SK-N-SH (cell line): ENCODE measurements around the gene PHF12. TPM values are rescaled to one million over a fixed set of nuclear protein-coding genes. Genes with fewer than 3 reads are reported as not detected.

ENCODE experiments used
- CTCF ChIA-PET: fragments of 300-600, 350-600 bp; formaldehyde crosslinking; extraction: SDS; loops from one replicate; lab custom pipeline; 2021; lab: Yijun Ruan, JAX
- POLR2A ChIA-PET: fragments of 350-600 bp; sonication (Branson Sonifier 250); formaldehyde crosslinking; extraction: SDS; loops from one replicate; lab custom pipeline; 2020; ENCODE audit warnings: antibody characterized with exemption, inconsistent platforms; lab: Yijun Ruan, JAX
- DNase-seq: peaks from one replicate; pipeline ENCODE4 v3.0.0; 2012
- H2AFZ ChIP-seq: fragments of 200-600 bp; sonication (generic); 2 replicates; pipeline ENCODE4 v1.8.1; 2016; ENCODE audit warnings: antibody characterized with exemption, mild to moderate bottlenecking, low read depth
- H3F3A ChIP-seq: fragments of 200-600 bp; sonication (generic); replicated peaks from 2 replicates; pipeline ENCODE3; 2016; ENCODE audit warnings: antibody characterized with exemption, mild to moderate bottlenecking; ENCODE audit not compliant: insufficient read depth
- H3K27ac ChIP-seq, 2 experiments: fragments of 200-500 bp in 1 of 2; fragments of 200-600 bp in 1 of 2; sonication (Bioruptor generic) in 1 of 2; sonication (generic), shearing (Covaris generic) in 1 of 2; 2 replicates each; pipeline versions ENCODE4 v1.5.1 to v1.6.1; 2014 to 2016; ENCODE audit warnings: low read depth in 2 of 2, inconsistent platforms in 1 of 2, low read length in 1 of 2, mild to moderate bottlenecking in 1 of 2, mixed read lengths in 1 of 2
- H3K27me3 ChIP-seq: fragments of 200-600 bp; sonication (generic), shearing (Covaris generic); 2 replicates; pipeline ENCODE4 v1.6.1; 2016; ENCODE audit warnings: mixed run types; ENCODE audit not compliant: insufficient read depth
- H3K36me3 ChIP-seq, 2 experiments: fragments of 200-500 bp in 1 of 2; fragments of 200-600 bp in 1 of 2; sonication (Bioruptor generic) in 1 of 2; sonication (generic) in 1 of 2; replicated peaks in 1 of 2; 2 replicates each; pipeline versions ENCODE3 to v1.5.1; 2014 to 2016; ENCODE audit warnings: low read length in 1 of 2, mild to moderate bottlenecking in 1 of 2; ENCODE audit not compliant: insufficient read depth in 2 of 2, control insufficient read depth in 1 of 2
- H3K4me1 ChIP-seq, 2 experiments: fragments of 200-500 bp in 1 of 2; fragments of 200-600 bp in 1 of 2; sonication (Bioruptor generic) in 1 of 2; sonication (generic), shearing (Covaris generic) in 1 of 2; 2 replicates each; pipeline versions ENCODE4 v1.5.1 to v1.6.1; 2014 to 2016; ENCODE audit warnings: low read depth in 1 of 2, low read length in 1 of 2, mixed run types in 1 of 2; ENCODE audit not compliant: insufficient read depth in 2 of 2, control insufficient read depth in 1 of 2
- H3K4me2 ChIP-seq: fragments of 200-600 bp; sonication (generic), shearing (Covaris generic); 2 replicates; pipeline ENCODE4 v1.6.1; 2017; ENCODE audit warnings: mixed run types
- H3K4me3 ChIP-seq, 2 experiments: fragments of 200-500 bp in 1 of 2; fragments of 200-600 bp in 1 of 2; sonication (Bioruptor generic) in 1 of 2; sonication (generic), shearing (Covaris generic) in 1 of 2; 2 replicates each; pipeline versions ENCODE4 v1.5.1 to v1.8.1; 2014 to 2016; ENCODE audit warnings: low read depth in 2 of 2, inconsistent platforms in 1 of 2, low read length in 1 of 2, mild to moderate bottlenecking in 1 of 2, mixed read lengths in 1 of 2, moderate library complexity in 1 of 2
- H3K79me2 ChIP-seq: fragments of 200-600 bp; sonication (generic); 2 replicates; pipeline ENCODE4 v1.8.1; 2017; ENCODE audit warnings: mild to moderate bottlenecking; ENCODE audit not compliant: insufficient read depth
- H3K9ac ChIP-seq: fragments of 200-600 bp; sonication (generic); 2 replicates; pipeline ENCODE4 v1.6.1; 2017; ENCODE audit warnings: mixed run types
- H3K9me2 ChIP-seq: fragments of 200-600 bp; sonication (generic); 2 replicates; pipeline ENCODE4 v1.6.1; 2017; ENCODE audit warnings: mixed run types
- H3K9me3 ChIP-seq: fragments of 200-600 bp; sonication (generic); 2 replicates; pipeline ENCODE4 v1.6.1; 2017; ENCODE audit warnings: mixed run types, mild to moderate bottlenecking, moderate library complexity
- H4K20me1 ChIP-seq: fragments of 200-600 bp; sonication (generic); 2 replicates; pipeline ENCODE4 v1.6.1; 2017; ENCODE audit warnings: mild to moderate bottlenecking, mixed run types; ENCODE audit not compliant: insufficient read depth
- CTCF ChIP-seq: fragments of 200-600 bp; sonication (generic); IDR thresholded peaks from 2 replicates; pipeline ENCODE4 v1.6.1; 2017; ENCODE audit warnings: antibody characterized with exemption, mild to moderate bottlenecking, moderate library complexity
- ELF1 ChIP-seq: IDR thresholded peaks from 2 replicates; pipeline ENCODE4 v1.4.0; 2012
- FOXJ3 ChIP-seq: sonication (generic); formaldehyde crosslinking; IDR thresholded peaks from 2 replicates; pipeline ENCODE4 v1.5.1; 2020; ENCODE audit warnings: mild to moderate bottlenecking, missing genetic modification reagents
- FOXM1 ChIP-seq: IDR thresholded peaks from 2 replicates; pipeline ENCODE4 v1.4.0; 2012; ENCODE audit warnings: low read depth, mild to moderate bottlenecking
- NFIC ChIP-seq: IDR thresholded peaks from 2 replicates; pipeline ENCODE4 v1.4.0; 2012; ENCODE audit warnings: borderline replicate concordance
- NRF1 ChIP-seq: IDR thresholded peaks from 2 replicates; pipeline ENCODE4 v1.6.1; 2012; ENCODE audit warnings: low read depth, mild to moderate bottlenecking, low read length
- PBX3 ChIP-seq: IDR thresholded peaks from 2 replicates; pipeline ENCODE4; 2012
- RFX5 ChIP-seq: IDR thresholded peaks from 2 replicates; pipeline ENCODE4 v1.6.1; 2012; ENCODE audit warnings: mild to moderate bottlenecking, improper control_type of control experiment, low read length
- RXRA ChIP-seq: IDR thresholded peaks from 2 replicates; pipeline ENCODE4 v1.4.0; 2012; ENCODE audit warnings: low read depth, mild to moderate bottlenecking, borderline replicate concordance
- ZBTB33 ChIP-seq: IDR thresholded peaks from 2 replicates; pipeline ENCODE4 v1.4.0; 2012; ENCODE audit warnings: low read depth, borderline replicate concordance
- WGBS: methylation state at CpG from one replicate; pipeline ENCODE4 v1.1.6; 2017; ENCODE audit warnings: low lambda C conversion rate; 5-methylcytosine and 5-hydroxymethylcytosine counted together
- polyA plus RNA-seq, 3 experiments: library from polyadenylated mRNA; depleted of rRNA; stranded (reverse); fragments of >200 nt; gene quantifications; 2 replicates each; pipeline ENCODE4 v1.2.3, GENCODE V29; 2012

Gene PHF12
- polyA plus RNA-seq, 1 of the 3 experiments (the other 2 are of a cell fraction): 24.0 TPM

GRCh38 chr17:28970879-28971278, 19.6 kb upstream of the PHF12 start:
- Histone ChIP-seq H3K9me3 (no peaks in the 10 kb centered on the region), H3K4me3 (no peak overlapping the region), H2AFZ (no peak overlapping the region), H3F3A (no peaks in the 10 kb centered on the region), H3K4me2 (no peak overlapping the region), H3K4me1 (peaks cover 0 to 71% of the 10 kb centered on the region in 2 experiments; a peak in 3 of 4 replicates), H3K27ac (no peak overlapping the region), H3K79me2 (no peaks in the 10 kb centered on the region), H4K20me1 (no peaks in the 10 kb centered on the region), H3K27me3 (no peaks in the 10 kb centered on the region; the same call in 1 of the 2 replicates), H3K9ac (no peak overlapping the region), H3K9me2 (no peaks in the 10 kb centered on the region), H3K36me3 (no peaks in the 10 kb centered on the region)
- ChIA-PET CTCF (interaction anchor here (1.3 to 10.2 kb wide), 6 partner anchors 18 to 153 kb away, joined by 3 to 341 read pairs (median 6); no protein-coding TSS in a partner anchor), POLR2A (no interaction called here)
- no peak for TF ChIP-seq NRF1
- no peak for TF ChIP-seq RXRA
- no peak for TF ChIP-seq PBX3
- no peak for TF ChIP-seq NFIC
- no peak for TF ChIP-seq RFX5
- TF ChIP-seq ZBTB33: no peak
- no peak for TF ChIP-seq FOXJ3 (CRISPR knock-in tag)
- no peak for DNase-seq
- 53% methylated on average over 6 of the region's 6 CpGs for WGBS

- Histone ChIP-seq H3K9me3 (no peaks in the 10 kb centered on the region), H3K27me3 (no peaks in the 10 kb centered on the region; the same call in 1 of the 2 replicates), H3K4me2 (no peak overlapping the region), H3K4me1 (peaks cover 0 to 61% of the 10 kb centered on the region in 2 experiments; a peak in 3 of 4 replicates), H3K4me3 (no peak overlapping the region), H3K9me2 (no peaks in the 10 kb centered on the region), H3K79me2 (no peaks in the 10 kb centered on the region), H3K36me3 (no peaks in the 10 kb centered on the region), H2AFZ (no peak overlapping the region), H4K20me1 (no peaks in the 10 kb centered on the region), H3K27ac (no peak overlapping the region; a peak in 1 of 4 replicates), H3K9ac (no peak overlapping the region), H3F3A (no peaks in the 10 kb centered on the region)
- CTCF ChIA-PET: interaction anchor here (0.5 to 10.2 kb wide), 9 partner anchors 15 to 206 kb away, joined by 3 to 341 read pairs (median 5); no protein-coding TSS in a partner anchor
- POLR2A ChIA-PET: interaction anchor here (1.0 kb wide), 1 partner anchor 79 kb away, joined by 3 read pairs; no protein-coding TSS in a partner anchor
- TF ChIP-seq FOXM1 (no peak), ZBTB33 (no peak), CTCF (no peak), ELF1 (no peak)
- WGBS: 78% methylated on average over 6 of the region's 12 CpGs
- DNase-seq: no peak
Observed at GRCh38 chr17:28969706-28970393, 18.5 kb upstream of the PHF12 start.
